Peyer's patch (tissue), 4 donors: ENCODE results near the gene PXDN.

ENCODE experiments used
- CTCF ChIP-seq, 6 experiments: fragments of 450-650 bp in 4 of 6; fragments of 200-600 bp in 2 of 6; sonication (generic) in 1 of 6; IDR thresholded peaks; one replicate each; pipeline ENCODE4 v1.5.1; 2017 to 2019; ENCODE audit warnings: antibody characterized with exemption in 6 of 6, mild to moderate bottlenecking in 3 of 6, moderate library complexity in 1 of 6
- POLR2A ChIP-seq, 2 donors: fragments of 450-650 bp; IDR thresholded peaks; one replicate each; pipeline ENCODE4 v1.5.1; 2017; ENCODE audit warnings: antibody characterized with exemption in 2 of 2, mild to moderate bottlenecking in 2 of 2, moderate library complexity in 2 of 2

DNA sequence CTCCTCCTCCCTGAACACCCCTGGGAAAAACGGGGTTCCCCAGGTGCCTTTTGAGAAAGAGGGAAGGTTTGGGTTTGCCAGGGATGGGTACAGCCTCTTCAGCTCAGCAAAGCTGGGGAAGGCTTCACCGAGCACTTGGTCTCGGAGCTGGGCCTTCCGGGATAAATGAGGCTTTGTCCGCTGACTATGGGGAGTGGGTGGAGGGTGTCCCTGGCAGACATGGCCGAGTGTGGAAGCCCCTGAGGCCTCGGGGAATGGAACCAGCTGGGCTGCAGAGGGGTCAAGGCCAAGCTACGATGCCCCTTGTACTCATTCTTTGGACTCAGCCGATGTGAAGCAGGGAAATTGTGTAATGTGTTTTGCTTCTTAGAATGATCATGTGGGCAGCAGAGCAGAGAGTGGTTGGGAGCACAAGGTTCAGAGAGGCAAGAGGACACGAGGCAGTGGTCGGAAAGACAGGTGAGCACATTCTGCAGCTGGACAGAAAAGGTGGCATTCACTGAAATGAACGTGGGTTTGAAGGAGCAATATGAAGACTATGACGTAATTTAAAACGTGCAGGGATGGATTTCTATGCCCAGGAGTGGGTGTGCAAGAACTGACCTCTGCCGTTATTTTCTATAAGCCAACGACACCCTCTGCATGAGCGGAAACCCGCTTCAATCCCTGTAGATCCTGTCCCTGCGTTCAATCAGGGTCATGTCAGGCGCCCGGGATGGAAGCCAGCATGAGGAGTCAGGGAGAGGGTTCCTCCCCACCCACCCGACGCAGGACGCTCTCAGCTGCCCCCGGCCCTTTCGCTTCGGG lies 142.6 kb downstream of the PXDN start:
- TF ChIP-seq CTCF (IDR thresholded peaks at IDR 0.05) (no peak), POLR2A (IDR thresholded peaks at IDR 0.05) (no peak)
